ENCODE data around the gene BLTP3B.

GRCh38 chr12:100153131-100153530, 10.5 kb upstream of the BLTP3B start:
- TF ChIP-seq REST (IDR thresholded peaks at IDR 0.05; ENCODE audit: low read depth, low read length) (no peak), CTCF (IDR thresholded peaks at IDR 0.05) (no peak), MAX (IDR thresholded peaks at IDR 0.05; ENCODE audit: low read depth) (no peak), POLR2AphosphoS5 (IDR thresholded peaks at IDR 0.05; ENCODE audit: low read depth, low read length) (no peak)

All from SK-N-SH (cell line).